GM18861 (cell line): ENCODE measurements around the gene PLEKHA6.
"Not testable (repeated sequence)": the region's sequence is repeated elsewhere in the genome, so short reads cannot be mapped to it uniquely, and the experiment has no call there.

Experiments used
- ATAC-seq: cut with Tn5 transposase; IDR thresholded peaks from one replicate; pipeline ENCODE4 v1.9.1; 2021; ENCODE audit not compliant: unreplicated experiment

The PLEKHA6 gene

DNA sequence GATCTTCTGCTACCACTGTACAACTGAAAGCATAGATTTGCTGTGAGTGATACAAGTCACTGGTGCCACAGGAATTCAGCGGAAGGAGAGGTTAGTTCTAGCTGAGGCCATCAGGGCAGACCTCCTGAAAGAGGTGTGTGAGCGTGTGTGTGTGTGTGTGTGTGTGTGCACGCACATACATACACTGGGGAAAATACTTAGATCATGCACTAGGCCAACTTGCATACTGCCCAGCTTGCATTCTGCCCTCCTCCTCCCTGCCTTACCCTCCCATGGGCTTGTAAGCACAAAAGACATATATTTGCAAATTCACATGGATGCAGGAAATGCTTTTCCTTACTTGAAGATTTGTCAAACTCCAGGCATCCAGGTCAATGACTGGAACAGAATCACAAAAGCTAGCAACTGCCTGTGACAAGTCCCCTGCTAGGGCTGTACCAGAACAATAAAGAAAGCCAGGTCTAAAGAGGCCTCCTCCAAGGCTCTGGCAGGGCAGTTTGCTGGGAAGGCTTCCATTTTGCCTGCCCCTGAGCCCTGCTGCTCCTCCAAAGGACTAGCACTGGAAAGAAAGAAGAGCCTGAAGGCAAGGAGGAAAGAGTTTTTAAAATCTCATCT, 23.2 kb downstream of the PLEKHA6 start:
- no peak for ATAC-seq

DNA sequence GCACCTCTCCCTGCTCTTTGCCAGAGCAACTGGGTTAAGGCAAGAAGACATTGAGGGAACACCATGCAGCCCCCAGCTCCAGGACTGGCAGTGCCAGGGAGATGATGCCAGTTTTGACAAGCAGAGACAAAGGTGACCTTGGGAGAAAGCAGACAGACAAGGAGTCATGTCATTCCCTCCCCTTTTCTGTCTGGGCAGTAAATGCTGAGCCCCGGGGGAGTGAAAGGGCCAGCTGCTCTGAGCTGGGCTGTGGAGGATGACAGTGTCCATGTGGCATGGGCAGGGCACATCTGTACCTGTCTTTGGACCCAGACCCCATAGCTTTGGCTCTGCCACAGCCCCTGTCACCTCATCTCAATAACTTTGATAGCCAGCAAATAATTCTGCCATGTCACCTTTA, 24.2 kb downstream of the PLEKHA6 start:
- no peak for ATAC-seq

DNA sequence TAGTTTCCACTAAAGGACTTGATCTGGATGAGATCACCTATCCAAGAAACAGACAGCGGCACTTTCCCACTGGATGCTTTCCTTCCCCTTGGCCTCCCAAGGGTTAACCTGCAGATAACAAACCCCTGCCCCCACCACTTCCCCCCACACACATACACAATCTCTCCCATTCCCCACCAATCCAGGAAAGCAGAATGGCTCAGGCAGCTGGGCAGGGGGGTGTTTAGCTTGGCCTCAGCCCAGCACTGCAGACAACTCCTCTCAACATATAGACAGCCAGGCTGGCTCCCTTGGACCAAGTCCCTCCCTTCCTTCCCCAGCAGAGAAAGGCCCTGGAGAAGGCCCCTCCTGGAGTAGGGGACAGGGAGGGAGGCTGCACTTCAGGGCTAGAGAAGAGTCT, 24.6 kb downstream of the PLEKHA6 start:
- no peak for ATAC-seq

- no peak for ATAC-seq
Measured at GRCh38 chr1:204334455-204334854, 25.3 kb downstream of the PLEKHA6 start.

DNA sequence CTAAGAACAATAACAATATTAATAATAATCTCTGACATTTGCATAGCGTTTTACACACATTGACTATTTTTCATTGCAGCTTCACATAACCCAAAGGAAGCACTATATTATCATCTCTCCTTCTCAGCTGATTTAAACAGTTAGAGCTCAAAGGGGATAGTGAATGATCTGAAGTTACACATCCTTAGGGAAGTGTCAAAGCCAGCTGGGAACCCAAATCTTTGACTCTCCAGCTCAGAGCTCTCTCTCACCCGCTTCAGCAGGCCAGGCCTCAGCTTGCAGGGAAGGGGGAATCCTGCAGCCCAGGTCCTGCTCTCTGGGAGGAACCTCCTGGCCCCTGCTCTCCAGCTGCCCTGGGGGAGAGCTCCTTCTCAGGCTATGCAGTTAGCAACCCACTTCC, 26.3 kb downstream of the PLEKHA6 start:
- ATAC-seq: no peak

GRCh38 chr1:204331847-204332487, 27.8 kb downstream of the PLEKHA6 start:
- no peak for ATAC-seq

DNA sequence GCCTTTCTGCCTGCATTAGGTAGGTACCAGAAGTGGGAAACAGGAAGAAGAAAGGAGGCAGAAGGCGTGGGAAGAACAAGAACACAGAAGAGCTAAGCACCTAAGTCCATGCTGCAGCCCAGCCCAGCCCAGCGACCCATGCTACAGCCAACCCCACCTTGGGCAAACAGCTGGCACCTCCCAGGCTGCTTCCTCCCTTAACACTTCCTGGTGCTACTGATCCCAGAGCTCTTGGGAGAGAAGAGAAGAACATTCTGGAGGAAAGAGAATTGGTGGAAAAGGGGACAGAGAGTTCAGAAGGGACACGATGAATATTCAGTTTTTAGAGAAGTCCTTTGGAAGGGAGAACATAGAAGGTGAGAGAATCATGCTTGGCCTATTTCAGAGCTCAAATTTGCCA, 28.5 kb downstream of the PLEKHA6 start:
- ATAC-seq: no peak

GRCh38 chr1:204327870-204328269, 31.9 kb downstream of the PLEKHA6 start:
- ATAC-seq: not testable (repeated sequence)

GRCh38 chr1:204327359-204327758, 32.4 kb downstream of the PLEKHA6 start:
- ATAC-seq: no peak

GRCh38 chr1:204326771-204327300, 32.9 kb downstream of the PLEKHA6 start:
- no peak for ATAC-seq

DNA sequence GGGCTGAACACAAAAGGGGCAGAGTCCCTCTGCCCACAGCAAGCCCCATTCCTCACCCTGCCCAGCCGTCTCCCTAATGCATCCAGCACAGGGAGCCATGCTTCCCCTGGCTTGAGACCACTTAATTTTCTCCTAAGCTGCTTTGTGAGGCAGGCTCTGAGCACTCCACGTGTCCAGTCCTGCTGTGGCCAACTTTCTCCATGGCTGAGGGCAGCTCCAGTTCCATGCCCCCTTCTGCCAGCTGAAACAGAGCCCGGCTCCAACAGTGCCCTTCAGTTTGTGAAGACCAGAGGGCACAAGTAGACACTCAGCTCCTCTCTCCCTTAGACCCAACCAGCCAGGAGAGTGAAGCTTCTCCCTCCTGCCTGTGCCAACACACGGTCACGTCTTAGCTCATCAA, 33.8 kb downstream of the PLEKHA6 start:
- no peak for ATAC-seq

GRCh38 chr1:204323887-204324286, 35.8 kb downstream of the PLEKHA6 start:
- no peak for ATAC-seq

DNA sequence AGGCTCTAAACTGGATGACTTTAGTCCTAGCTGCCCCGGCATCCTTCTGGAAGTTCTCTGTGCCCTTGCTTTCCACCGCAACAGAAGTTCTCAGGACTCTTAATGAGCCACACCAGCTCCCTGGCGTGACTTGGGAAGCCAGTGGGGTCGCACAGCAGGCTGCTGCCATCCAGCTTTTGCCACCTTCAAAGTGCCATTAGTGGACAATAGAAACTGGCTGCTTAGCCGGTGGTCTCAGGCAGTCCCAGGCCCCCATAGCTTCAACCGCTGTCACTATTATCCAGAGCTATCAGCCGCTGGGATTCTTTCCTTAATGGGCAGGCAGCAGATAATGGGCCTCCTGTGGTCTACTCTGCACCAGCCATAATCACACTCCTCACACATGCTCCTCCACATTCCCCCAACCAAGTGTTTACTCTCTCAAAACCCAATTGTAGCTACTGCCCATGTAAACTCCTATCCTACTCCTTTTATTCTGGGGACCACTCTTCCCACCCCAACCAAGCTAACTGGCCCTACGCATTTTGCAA, 37.3 kb downstream of the PLEKHA6 start:
- no peak for ATAC-seq

- ATAC-seq: no peak
Measured at GRCh38 chr1:204321665-204322064, 38.1 kb downstream of the PLEKHA6 start.

GRCh38 chr1:204321051-204321450, 38.7 kb downstream of the PLEKHA6 start:
- ATAC-seq: no peak

DNA sequence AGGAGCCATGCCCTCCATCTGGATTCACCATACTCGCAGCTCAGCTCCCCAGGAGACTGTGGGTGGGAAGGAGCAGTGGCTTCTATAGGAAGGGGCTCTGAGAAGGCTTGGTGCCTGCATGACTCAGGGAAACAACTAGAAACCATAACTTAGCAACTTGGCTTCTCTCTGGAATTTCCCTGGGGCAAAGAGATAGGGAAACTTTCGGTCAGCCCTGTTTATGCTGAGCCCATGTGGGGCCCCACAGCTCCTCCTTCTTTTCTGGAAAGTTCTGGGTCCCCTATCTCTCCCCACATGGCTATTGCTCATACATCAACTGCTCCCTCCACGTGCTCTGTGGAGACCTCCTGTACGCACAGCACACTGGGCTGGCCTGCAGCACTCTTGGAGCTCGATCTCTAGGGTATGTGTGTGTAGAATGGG, 39.3 kb downstream of the PLEKHA6 start:
- ATAC-seq: no peak

GRCh38 chr1:204319462-204319861, 40.3 kb downstream of the PLEKHA6 start:
- no peak for ATAC-seq

DNA sequence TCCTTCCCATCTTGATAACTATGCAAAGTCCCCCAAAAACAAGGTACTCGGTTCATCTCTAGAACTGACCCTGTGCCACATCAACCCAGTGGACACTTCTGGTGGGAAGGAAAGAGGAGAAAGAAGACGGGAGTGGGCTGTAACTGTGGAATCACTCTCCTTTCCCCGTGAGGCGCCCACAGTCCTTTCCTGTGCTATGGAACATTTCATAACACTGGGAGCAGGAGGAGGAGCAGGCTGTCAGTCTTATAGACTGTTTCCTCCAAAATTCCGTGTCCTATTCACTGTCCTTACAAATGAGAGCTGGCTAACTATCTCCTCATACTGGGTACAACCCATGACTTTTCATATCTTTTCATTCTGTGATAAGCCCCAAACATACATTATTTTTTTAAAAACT, 40.7 kb downstream of the PLEKHA6 start:
- ATAC-seq: no peak

GRCh38 chr1:204318324-204318723, 41.4 kb downstream of the PLEKHA6 start:
- no peak for ATAC-seq

GRCh38 chr1:204317170-204317569, 42.6 kb downstream of the PLEKHA6 start:
- ATAC-seq: no peak

GRCh38 chr1:204316164-204316563, 43.6 kb downstream of the PLEKHA6 start:
- no peak for ATAC-seq

- no peak for ATAC-seq
Measured at GRCh38 chr1:204314893-204315658, 44.7 kb downstream of the PLEKHA6 start.
